Keratinocyte (primary cell): ENCODE data around the gene CLDN18.

ENCODE experiments used
- EZH2 ChIP-seq: IDR thresholded peaks from one replicate; pipeline ENCODE4 v1.6.1; 2012; ENCODE audit warnings: inconsistent platforms, mild to moderate bottlenecking, low read length, moderate library complexity
- TF ChIP-seq, protein P1 (sequence below), 3 experiments: IDR thresholded peaks in 1 of 3; conservative IDR thresholded peaks in 1 of 3; optimal IDR thresholded peaks in 1 of 3; 2 replicates in 2 of 3; 3 replicates in 1 of 3; pipeline versions ENCODE3 to v1.5.1; 2011; ENCODE audit warnings: low read length in 3 of 3, mild to moderate bottlenecking in 3 of 3, moderate library complexity in 2 of 3, control low read depth in 1 of 3, inconsistent platforms in 1 of 3; ENCODE audit not compliant: insufficient read depth in 2 of 3; ENCODE audit errors: extremely low read depth in 1 of 3

DNA sequence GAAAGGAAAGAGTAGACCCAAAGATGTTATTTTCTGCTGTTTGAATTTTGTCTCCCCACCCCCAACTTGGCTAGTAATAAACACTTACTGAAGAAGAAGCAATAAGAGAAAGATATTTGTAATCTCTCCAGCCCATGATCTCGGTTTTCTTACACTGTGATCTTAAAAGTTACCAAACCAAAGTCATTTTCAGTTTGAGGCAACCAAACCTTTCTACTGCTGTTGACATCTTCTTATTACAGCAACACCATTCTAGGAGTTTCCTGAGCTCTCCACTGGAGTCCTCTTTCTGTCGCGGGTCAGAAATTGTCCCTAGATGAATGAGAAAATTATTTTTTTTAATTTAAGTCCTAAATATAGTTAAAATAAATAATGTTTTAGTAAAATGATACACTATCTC, 21.6 kb downstream of the CLDN18 start:
- TF ChIP-seq, protein P1, sequence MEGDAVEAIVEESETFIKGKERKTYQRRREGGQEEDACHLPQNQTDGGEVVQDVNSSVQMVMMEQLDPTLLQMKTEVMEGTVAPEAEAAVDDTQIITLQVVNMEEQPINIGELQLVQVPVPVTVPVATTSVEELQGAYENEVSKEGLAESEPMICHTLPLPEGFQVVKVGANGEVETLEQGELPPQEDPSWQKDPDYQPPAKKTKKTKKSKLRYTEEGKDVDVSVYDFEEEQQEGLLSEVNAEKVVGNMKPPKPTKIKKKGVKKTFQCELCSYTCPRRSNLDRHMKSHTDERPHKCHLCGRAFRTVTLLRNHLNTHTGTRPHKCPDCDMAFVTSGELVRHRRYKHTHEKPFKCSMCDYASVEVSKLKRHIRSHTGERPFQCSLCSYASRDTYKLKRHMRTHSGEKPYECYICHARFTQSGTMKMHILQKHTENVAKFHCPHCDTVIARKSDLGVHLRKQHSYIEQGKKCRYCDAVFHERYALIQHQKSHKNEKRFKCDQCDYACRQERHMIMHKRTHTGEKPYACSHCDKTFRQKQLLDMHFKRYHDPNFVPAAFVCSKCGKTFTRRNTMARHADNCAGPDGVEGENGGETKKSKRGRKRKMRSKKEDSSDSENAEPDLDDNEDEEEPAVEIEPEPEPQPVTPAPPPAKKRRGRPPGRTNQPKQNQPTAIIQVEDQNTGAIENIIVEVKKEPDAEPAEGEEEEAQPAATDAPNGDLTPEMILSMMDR (optimal IDR thresholded peaks at IDR 0.05 in 1 of 3, IDR thresholded peaks at IDR 0.05 in 1 of 3, conservative IDR thresholded peaks at IDR 0.05 in 1 of 3; ENCODE audit: extremely low read depth in 1 of 3, insufficient read depth in 2 of 3, low read length in 3 of 3) = no peak
- TF ChIP-seq EZH2 = no peak
